Left lobe of liver (tissue), 2 donors: Measurements from ENCODE around the gene PCED1A. TPM values are rescaled to one million over a fixed set of nuclear protein-coding genes. Genes with fewer than 3 reads are reported as not detected.
A peak's percentile ranks its signal among the peaks of the same experiment; 100 is the strongest.

Experiments
- ATAC-seq: fragments of 200-7000 bp; cut with Tn5 transposase; one replicate; pipeline ENCODE4 v1.9.1; 2020; ENCODE audit warnings: mild to moderate bottlenecking, moderate library complexity
- DNase-seq: peaks from one replicate; pipeline ENCODE4 v3.0.0-alpha.2; 2020; ENCODE audit warnings: low spot score
- total RNA-seq: library from RNA; stranded (reverse); gene quantifications from one replicate; pipeline ENCODE4 v1.2.1, GENCODE V29; 2021
- donor health status: DM: no; HTN: no; CAD: no; lungs with moderate emphysema.
- donor health status: DM: no; HTN: yes; CAD: no.

The PCED1A gene
- total RNA-seq, 1 donor from 2014 or later = 21.4 TPM

DNA sequence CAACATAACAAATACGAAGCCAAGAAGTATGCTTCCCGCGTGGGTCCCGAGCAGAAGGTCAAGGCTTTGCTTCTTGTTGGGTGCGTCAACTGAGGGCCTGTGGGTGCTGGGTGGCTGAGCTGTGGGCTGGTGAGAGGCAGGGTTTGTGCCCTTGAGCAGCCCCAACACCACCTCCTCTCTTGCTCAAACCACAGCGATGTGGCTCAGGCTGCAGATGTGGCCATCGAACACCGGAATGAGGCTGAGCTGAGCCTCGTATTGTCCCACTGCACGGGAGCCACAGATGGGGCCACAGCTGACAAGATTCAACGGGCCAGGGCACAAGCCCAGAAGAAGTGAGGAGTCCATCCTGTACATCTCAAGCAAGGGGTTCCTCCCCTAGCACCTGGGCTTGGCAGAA, 25.8 kb upstream of the PCED1A start:
- ATAC-seq (no peak), DNase-seq (peak; percentile 40)

DNA sequence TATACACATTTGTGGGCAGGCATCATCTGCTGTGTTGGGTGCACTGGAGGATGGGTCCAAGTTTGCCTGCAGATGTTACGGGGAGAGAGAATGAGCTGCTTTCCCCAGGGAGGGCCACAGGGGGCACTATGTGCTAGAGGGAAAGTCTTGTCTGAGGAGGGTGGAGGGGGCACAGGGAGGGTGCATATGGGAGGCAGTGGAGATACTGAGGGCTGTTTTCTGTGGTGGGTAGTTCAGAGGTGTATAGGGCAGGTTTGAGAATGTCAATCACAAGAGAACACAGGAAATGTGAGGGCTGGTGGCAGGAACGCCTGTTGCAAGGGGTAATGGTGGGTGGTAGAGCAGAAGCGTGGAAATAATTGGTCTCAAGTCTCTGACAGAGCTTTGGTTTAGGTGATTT, 25.2 kb upstream of the PCED1A start:
- ATAC-seq (peak; percentile 41), DNase-seq (peak; percentile 28)

DNA sequence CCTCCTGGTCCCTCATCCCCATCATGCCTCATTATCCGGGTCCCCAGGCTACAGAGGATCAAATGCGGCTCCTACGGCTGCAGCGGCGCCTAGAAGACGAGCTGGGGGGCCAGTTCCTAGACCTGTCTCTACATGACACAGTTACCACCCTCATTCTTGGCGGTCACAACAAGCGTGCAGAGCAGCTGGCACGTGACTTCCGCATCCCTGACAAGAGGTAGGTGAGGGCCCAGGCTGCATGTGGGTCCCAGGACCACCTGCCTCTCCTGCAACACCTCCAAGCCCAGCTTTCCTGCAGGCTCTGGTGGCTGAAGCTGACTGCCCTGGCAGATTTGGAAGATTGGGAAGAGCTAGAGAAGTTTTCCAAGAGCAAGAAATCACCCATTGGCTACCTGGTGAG, 24.6 kb upstream of the PCED1A start:
- no peak for ATAC-seq

DNA sequence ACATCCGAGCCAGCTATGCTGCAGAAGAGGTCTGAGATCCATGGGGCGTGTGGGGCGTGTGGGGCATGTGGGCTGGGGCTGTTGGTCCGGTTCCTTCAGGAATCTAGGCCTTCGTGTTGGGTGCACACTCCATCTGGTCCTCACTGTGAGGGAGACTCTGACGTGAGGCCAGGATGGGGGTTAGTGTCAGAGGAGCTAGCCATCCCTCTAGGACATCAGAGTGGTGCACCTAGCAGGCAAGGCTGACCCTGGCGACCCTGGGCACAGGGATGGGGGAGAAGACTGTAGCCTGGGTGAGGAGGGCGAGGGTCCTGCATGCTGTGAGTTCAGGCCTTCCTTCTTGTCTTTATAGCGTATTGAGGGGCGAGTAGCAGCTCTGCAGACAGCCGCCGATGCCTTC, 24.2 kb upstream of the PCED1A start:
- no peak for ATAC-seq
- no peak for DNase-seq

More for the DNA sequence above, 24.6 kb upstream of the PCED1A start:
- peak; percentile 32 for DNase-seq

DNA sequence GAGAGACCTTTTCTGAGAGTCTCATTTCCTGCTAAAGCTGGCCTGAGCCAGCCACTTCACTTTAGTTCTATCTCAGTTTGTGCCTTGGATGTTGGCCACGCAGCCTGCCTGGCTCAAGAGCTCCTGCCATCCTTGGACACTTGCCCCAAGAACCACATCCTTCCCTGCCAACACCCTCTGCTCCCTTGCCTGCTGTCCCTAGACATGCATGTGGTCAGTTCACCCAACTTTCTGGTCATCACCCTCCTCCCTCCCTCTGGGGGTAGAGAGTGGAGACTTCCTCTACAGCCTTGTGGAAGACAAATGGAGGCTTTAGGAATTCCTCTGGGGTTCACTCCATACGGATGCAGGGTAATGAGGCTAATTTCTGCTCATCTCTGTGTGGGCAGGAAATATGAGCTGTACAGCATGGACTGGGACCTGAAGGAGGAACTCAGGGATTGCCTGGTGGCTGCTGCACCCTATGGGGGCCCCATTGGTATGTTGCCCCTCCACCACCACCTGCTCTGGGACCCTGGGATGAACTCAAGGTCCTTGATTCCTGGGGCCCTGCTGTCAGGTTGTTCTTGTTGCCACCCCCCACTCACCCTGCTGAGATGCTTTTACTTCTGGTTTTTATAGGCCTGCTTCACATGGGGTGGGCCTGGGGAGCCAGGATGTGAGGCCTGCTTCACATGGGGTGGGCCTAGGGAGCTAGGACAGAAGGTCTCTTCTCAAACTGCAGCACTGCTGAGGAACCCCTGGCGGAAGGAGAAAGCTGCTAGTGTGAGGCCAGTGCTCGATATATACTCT, 19.1 kb upstream of the PCED1A start:
- ATAC-seq (no peak), DNase-seq (no peak)

DNA sequence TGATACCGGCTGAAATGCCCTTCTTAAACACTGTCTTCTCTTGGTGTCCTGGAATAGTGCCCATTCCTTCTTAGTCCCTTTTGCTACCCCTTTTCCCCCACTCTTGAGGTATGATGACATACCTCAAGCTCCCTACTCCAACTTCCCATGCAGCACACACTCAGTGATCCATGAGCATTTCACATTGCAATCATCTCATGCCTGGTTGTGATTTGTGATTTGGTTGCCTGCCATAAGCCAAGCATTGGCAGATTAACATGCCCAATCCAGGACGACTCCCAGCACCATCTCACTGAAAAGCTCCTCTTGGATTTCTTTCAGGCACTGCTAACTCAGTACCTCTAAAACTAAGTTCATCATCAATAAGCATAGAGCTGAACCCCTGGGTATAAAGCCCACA, 18.1 kb upstream of the PCED1A start:
- ATAC-seq = no peak
- no peak for DNase-seq

DNA sequence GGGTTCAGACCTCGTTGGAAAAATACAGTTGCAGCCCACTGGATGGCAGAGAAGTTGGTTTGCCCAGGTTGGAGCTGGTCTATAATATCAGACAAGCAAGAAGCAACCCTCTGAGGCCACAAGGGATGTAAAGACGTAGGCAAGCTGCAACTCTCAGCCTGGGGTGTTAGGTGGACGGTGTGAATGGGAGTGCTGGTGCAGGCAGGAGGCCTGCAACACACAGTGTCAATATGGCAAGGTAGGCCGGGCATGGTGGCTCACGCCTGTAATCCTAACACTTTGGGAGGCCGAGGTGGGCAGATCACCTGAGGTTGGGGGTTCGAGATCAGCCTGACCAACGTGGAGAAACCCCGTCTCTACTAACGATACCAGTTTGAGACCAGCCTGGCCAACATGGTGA, 10.6 kb upstream of the PCED1A start:
- ATAC-seq (no peak), DNase-seq (no peak)

DNA sequence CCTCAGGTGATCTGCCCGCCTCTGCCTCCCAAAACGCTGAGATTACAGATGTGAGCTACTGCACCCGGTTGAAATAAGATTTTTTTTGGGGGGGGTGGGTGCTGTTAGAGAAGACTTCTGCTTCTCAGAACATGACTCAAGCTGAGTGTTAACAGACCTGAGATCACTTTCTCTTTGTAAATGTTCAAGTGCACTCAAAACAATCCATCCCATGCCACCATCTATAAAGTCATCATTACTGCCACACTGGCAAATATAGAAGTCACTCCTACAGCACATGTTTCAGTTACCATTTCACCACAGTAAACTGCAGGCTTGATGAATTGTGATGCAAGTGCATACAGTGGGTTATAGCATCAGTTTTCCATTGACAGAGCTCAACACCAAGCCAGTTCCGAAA, 9.1 kb upstream of the PCED1A start:
- DNase-seq (no peak), ATAC-seq (no peak)

DNA sequence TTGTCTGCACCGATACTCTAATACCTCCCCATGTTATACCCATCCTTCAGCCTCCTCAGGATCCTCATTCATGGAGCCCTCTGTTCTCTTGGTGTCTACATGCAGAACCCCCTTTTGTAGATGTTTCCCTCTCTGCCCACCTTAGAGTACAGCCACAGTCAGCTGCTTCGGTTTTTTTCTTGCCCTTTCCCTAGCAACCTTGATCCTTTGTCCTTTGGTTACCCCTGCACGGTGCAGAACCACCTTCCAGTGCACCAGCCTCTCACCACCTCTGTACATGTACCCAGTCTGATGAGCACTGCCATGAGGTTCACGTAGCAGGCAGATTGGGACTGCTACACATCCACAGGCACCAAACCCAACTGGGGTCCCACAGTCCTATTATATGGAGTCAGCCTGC, 7.3 kb upstream of the PCED1A start:
- peak; percentile 14 for DNase-seq
- ATAC-seq = no peak

DNA sequence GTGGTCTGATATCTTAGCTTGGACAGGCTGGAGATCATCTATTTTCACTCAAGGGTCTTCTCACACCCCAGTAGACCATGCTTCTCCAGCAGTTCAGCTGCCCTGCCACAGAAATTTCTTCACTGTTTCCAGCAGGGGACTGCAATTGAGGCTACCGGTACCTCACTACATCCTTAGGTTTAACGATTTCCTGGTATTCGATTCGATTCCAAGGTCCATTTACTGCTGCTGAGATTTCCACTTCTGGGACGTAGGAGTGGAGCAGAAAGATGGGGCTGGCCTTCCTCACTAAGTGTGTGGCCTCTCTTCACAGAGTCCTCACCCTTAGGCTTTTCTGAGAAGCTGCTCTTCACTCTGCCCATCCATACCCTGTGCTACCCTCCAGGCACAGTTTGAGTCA, 6.2 kb upstream of the PCED1A start:
- no peak for ATAC-seq

DNA sequence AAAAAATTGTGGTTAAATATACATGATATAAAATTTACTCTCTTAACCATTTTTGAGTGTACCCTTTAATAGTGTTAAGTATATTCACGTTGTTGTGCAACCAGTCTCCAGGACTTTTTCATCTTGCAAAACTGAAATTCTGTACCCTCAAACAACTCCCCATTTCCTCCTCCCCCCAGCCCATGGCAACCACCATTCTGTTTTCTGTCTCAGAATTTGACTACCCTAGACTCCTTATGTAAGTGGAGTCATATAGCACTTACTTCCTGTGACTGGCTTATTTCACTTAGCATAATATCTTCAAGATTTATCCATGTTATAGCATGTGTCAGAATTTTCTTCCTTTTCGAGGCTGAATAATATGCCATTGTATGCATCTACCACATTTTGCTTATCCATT, 5.2 kb upstream of the PCED1A start:
- DNase-seq = peak; percentile 3
- no peak for ATAC-seq

More for the DNA sequence above, 6.2 kb upstream of the PCED1A start:
- DNase-seq = peak; percentile 6

DNA sequence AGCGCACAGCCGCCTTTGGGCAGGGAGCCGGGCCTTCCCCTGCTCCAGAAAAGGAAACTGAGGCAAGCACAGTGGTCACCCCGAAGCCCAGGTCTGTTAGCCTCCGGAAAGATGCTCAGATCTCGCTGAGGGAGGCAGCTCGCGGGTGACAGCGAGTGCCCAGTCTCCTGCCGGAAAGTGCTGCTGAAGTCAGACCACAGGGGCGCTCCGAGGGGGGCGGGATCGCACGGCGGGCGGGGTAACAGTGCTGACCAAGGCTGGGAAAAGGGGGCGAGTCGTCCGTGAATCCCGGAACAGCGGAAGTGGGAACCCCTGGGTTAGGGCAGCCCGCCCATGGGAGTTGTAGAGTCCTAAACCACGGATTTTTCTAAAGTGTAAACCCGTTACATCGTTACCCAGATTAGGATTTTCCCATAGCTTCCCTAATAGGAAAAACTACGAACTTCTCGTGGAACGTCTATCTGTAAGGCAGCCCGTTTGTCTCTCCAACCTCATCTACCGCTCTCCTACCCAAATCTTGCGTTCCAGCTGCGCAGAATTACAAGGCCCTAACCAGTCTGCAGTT, 594 bp upstream of the PCED1A start:
- peak; percentile 58 for DNase-seq
- peak; percentile 55 for ATAC-seq

DNA sequence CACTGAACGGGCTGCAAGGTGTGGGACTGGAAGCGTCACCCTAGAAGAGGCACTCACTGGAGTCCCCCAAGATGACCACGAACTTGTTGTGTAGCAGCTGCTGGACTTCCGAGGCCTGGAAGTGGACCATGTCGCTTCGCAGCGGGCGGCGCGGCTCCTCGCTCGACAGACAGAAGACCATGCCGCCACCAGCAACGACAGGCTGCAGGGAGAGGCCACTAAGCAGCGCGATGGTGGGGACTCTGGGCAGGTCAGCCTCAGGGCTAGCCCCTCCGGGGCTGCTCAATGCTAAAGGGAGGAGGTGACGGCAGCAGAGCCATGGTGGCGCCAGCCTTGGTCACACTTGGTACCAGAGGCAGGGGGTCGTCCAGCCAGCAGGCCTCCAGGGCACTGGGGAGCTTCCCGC, 720 bp downstream of the PCED1A start:
- no peak for ATAC-seq
- no peak for DNase-seq

DNA sequence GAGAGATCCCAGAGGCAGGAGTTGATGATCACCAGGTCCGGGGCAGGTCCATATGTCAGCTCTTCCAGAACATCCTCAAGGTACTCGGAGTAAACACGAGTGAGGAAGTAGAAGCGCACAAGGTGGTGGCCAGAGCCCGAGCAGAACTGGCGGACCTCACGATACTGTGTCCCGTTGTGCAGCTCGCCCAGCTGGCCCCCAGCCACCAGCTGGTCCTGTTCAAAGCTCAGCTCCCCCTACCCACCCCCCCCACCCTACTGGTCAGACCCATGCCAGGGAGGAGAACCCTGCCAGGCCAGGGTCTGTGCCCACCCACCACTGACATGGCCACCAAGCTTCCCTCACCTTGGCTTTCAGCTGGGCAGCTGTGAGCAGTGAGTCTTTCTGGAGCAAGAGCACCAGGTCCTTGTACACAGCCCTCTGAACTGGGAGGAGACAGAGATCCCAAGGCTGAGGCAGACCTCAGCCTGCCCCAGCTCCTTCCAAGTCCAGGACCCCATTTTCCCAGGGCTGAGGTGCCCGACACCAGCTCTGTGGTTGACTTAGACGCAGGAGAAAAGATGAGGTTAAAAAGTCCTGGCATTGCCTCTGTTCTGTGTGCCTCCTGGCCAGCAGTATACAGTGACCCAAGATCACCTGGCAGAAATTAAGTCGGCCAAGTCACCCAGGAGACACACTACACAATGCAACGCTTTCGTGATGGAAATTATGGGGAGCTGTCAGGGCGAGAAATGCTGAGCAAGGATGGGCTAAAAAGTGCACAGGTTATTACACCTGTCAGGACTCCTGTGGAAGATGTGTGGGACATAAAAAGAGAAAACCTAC, 1.4 kb downstream of the PCED1A start:
- ATAC-seq (no peak), DNase-seq (no peak)

DNA sequence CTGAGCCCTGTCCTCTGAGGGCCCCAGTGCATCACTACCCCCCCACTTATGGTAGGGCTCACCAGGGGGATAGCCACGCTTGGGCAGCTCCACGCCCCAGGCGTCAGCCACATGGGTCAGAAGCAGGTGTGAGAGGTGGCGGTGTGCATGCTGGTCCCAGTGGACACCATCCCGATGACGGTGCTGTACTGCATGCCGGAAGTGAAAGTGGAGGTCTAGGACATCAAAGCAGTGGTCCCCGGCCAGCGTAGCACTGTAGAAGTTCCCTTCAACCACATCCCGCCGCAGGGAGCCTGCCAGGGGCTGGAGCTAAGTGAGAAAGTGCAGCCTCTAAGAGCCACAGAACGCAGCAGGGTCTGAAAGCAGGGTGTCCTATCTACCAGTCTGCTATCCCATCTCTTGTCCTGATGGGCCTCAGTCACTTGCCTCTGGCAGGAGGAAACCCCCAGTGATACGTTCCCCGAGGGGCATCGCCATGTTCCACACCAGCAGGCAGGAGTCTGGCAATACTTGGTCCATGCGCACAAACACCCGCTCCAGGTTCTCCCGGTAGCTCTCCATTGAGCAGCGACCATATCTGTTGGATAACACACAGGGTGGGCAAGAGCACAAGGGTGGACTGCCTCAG, 2.2 kb downstream of the PCED1A start:
- no peak for ATAC-seq
- no peak for DNase-seq

DNA sequence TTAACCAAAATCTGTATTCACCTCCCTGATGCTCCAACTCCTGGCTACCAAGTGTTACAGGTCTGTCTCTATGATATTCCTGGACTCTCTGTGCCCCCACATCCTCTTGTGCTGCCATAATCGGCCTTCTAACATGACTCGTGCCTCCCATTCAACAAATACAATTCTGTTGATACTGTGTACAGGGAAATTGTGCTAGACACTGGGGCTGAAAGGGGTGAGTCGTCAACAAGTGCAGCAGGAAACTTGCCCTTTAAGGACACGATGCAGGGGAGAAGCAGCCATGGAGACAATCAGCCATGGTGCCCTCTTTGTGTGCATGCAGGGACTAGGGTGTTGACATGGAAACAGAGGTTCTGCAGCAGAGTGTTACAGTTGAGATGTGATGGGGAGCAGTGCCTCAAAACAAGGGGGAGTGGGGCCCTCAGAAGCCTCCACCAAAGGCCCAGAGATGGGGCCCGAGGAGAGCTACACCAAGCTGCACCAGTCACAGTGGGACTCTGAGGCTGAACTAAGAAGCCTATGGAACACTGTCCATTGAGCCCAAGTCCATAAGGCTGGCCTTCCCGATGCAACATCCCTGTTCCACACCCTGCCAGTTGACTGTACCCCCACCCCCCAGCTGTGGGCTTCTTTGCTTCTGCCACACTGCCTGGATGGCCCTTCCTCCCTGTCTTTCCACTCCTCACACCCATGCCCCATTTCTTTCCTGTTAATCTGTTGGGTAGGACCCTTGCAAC, 3.1 kb downstream of the PCED1A start:
- DNase-seq (peak; percentile 10), ATAC-seq (no peak)

DNA sequence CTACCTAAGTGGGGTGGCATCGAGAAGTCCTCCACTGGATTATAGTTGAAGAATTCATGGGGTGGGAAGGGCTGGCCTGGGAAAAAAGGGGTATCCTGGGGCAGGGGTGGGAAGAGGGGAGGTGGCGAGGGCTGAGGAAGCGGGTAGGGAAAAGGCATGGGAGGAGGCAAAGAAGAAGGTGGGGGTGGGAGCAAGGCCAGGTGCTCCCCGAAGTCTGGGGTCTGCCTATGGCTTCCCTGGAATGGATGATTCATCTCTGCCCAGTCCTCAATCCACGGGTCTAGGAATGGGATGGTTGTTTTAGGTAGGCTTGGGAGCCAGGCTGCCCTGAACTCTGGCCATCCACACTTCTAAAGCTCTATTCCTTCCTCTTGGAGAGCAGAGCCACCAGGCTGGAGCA, 4.4 kb downstream of the PCED1A start:
- ATAC-seq (no peak), DNase-seq (no peak)

DNA sequence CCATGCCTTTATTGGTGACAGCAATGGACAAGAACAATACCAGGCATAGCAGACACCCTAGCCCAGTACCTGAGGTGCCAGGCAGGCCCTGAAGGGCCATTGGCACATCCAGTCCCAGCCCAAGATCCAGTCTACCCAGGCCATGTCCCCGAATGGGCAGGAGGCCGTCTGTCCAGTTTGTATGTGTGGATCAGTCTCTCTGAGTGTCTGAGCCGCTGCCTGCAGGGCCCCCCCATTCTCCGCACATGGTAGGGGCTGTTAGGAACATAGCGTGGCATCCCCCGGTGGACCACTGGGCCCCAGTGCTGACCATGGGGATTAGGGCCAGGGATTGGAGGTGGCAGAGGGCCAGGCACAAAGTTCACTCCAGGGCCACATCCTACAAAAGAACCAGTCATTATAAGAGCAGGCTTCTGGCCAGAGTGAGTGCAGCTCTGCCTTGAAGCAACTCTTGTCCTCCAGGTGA, 5.1 kb downstream of the PCED1A start:
- ATAC-seq (no peak), DNase-seq (no peak)

DNA sequence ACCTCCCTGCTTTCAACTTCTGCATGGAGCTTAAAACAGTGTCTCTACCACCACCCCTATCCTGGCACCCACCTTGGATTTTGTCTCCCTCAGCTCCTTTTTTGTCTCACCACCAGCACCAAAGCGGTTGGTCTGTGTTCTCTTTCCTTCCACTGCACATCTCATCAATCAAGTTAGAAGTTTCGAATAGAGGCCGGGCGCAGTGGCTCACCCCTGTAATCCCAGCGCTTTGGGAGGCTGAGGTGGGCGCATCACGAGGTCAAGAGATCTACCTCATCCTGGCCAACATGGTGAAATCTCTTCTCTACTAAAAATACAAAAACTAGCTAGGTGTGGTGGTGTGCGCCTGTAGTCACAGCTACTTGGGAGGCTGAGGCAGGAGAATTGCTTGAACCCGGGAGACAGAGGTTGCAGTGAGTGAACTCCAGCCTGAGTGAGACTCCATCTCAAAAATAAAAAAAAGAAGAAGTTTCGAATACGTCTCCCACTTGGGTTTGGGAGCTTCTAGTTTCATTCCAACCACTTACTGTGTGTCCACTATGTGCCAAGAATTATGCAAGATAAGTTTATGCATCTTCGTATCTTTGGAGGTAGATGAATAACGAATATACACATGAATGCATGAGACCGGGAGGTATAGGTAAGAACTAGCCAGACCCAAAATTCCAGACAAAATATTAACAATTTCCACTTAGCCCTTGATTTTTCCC, 5.9 kb downstream of the PCED1A start:
- no peak for ATAC-seq
- DNase-seq = no peak

DNA sequence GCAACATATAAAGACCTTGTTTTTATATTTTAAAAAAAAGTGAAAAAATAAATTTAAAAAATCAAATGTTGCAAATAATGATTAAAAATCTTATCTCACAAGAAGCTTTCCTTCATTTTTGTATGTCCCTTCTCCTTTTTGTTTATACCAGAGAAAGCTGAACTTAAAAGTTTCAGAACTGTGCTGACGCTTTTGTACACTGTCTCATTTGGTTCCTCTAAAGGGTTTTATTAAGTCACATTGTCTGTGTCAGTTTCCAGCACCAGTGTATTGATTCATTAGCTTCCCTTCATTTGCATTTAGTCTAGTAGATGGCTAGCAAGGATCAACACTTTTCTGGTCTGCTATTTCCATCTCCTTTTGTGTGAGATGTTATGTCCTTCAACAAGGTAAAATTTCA, 6.7 kb downstream of the PCED1A start:
- DNase-seq (no peak), ATAC-seq (no peak)
